ENCODE results near the gene SLC25A21. TPM values are rescaled to one million over a fixed set of nuclear protein-coding genes. Genes with fewer than 3 reads are reported as not detected.

Gene SLC25A21
- total RNA-seq, 2 experiments from 2014 or later: not detected

DNA sequence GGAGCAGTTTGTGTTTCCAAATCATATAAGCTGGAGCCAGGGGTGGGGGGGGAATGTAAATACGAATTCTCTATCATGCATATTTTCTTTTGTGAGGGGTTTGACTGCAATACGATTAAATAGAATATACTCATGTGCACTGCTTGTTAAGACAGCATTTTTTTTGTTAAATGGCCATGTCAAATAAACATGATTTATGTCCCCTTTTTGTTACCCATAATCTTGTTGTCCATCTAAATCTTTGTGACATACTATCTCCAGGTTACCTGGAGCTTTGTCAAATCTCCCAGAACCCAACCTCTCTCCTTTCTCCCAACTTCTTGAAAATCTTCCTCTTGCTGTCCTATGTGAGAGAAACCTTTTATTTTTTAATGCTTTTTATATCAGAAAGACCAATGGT, 233.1 kb downstream of the SLC25A21 start:
- POLR2A ChIA-PET: no interaction called here
- no peak for TF ChIP-seq CTCF (IDR thresholded peaks at IDR 0.05)
- CTCF ChIA-PET: no interaction called here
- intact Hi-C loops (cut with micrococcal nuclease): no loop called here
- DNase-seq (no peak), ATAC-seq (no peak)
- Mint-ChIP-seq H3K4me3 (no peak overlapping the region), H3K27me3 (peaks cover 2% of the 10 kb centered on the region), H3K36me3 (ENCODE audit: low read depth) (no peaks in the 10 kb centered on the region), H3K4me1 (ENCODE audit: low read depth) (no peaks in the 10 kb centered on the region), H3K9me3 (no peaks in the 10 kb centered on the region), H3K27ac (no peak overlapping the region)

- Mint-ChIP-seq H3K4me3 (no peak overlapping the region), H3K27me3 (no peaks in the 10 kb centered on the region), H3K27ac (no peak overlapping the region), H3K36me3 (ENCODE audit: low read depth) (no peaks in the 10 kb centered on the region), H3K4me1 (ENCODE audit: low read depth) (no peaks in the 10 kb centered on the region), H3K9me3 (no peaks in the 10 kb centered on the region)
- ChIA-PET POLR2A (no interaction called here), CTCF (no interaction called here)
- DNase-seq (no peak), ATAC-seq (no peak)
- no peak for TF ChIP-seq CTCF (IDR thresholded peaks at IDR 0.05)
- intact Hi-C loops (cut with micrococcal nuclease): no loop called here
Observed at GRCh38 chr14:36938678-36939077, 233.7 kb downstream of the SLC25A21 start.

DNA sequence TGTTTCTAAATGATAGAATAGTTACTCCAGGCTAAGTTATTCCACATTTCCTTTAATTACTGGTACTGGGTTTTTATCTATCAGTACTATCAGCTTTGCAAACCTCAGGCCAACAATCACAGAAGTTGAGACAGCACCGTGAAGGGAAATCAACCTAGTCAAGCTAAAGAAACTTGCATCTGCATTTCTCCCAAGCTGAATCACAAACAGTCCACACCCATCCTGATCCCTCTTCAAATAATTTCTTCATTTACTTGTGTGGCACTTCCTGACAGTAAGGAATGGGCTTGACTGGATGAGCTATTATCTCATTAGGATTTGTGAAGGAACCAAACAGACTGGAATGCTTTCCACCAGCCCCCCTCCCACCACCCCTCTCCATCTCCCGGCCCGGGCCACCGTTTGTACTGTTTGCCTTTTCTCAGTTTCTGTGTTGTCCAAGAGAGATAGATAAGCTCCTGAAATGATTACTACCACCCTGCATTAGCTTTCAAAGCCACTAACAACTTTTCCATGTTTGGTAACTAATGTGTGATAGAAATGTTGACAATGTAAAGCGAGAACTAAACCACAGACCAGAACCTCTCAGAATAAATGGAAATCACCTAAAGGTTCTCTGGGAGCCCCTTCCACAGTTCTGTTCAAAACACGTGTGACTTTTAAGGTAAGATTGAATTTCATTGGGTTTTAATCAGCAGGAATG, 236.3 kb downstream of the SLC25A21 start:
- no peaks in the 10 kb centered on the region for H3K36me3 Mint-ChIP-seq (ENCODE audit: low read depth)
- H3K27ac Mint-ChIP-seq: no peak overlapping the region
- H3K4me1 Mint-ChIP-seq (ENCODE audit: low read depth): no peaks in the 10 kb centered on the region
- no peak for ATAC-seq
- H3K27me3 Mint-ChIP-seq: peaks cover 2% of the 10 kb centered on the region
- intact Hi-C loops (cut with micrococcal nuclease): no loop called here
- H3K9me3 Mint-ChIP-seq: no peaks in the 10 kb centered on the region
- ChIA-PET POLR2A (no interaction called here), CTCF (no interaction called here)
- DNase-seq: no peak
- no peak for TF ChIP-seq CTCF (IDR thresholded peaks at IDR 0.05)
- no peak overlapping the region for H3K4me3 Mint-ChIP-seq

DNA sequence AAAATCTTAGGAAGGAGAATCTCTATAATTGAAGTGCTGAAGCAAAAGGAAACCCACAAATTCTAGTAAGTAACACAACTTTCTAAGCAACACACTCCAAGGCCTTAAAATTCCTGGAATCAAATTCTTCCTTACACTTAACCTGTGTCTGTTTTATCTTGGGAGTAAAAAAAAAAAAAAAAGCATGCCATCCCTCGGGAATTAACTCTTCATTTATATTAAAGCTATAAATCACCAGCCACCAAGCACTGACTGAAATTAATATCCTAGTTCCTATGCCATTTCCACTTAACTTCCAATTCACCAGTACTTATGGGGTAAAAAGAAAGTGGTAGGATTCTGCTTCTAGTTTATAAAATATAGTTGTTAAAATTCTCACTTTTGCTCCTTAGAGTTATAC, 238.1 kb downstream of the SLC25A21 start:
- ChIA-PET POLR2A (no interaction called here), CTCF (interaction anchor here (3.8 kb wide), 1 partner anchor 8 kb away, joined by 20 read pairs; no protein-coding TSS in a partner anchor)
- DNase-seq: no peak
- intact Hi-C loops (cut with micrococcal nuclease): no loop called here
- Mint-ChIP-seq H3K4me3 (no peak overlapping the region), H3K27me3 (peaks cover 2% of the 10 kb centered on the region), H3K36me3 (ENCODE audit: low read depth) (no peaks in the 10 kb centered on the region), H3K27ac (no peak overlapping the region), H3K9me3 (no peaks in the 10 kb centered on the region), H3K4me1 (ENCODE audit: low read depth) (no peaks in the 10 kb centered on the region)
- no peak for TF ChIP-seq CTCF (IDR thresholded peaks at IDR 0.05)
- no peak for ATAC-seq

GRCh38 chr14:36931791-36932190, 240.6 kb downstream of the SLC25A21 start:
- Mint-ChIP-seq H3K4me1 (ENCODE audit: low read depth) (no peaks in the 10 kb centered on the region), H3K27ac (no peak overlapping the region), H3K36me3 (ENCODE audit: low read depth) (no peaks in the 10 kb centered on the region), H3K9me3 (peaks cover 2% of the 10 kb centered on the region), H3K27me3 (peaks cover 2% of the 10 kb centered on the region), H3K4me3 (no peak overlapping the region)
- ATAC-seq (no peak), DNase-seq (no peak)
- ChIA-PET POLR2A (no interaction called here), CTCF (interaction anchor here (3.8 kb wide), 1 partner anchor 11 kb away, joined by 20 read pairs; no protein-coding TSS in a partner anchor)
- no peak for TF ChIP-seq CTCF (IDR thresholded peaks at IDR 0.05)
- intact Hi-C loops (cut with micrococcal nuclease): no loop called here

Measured in activated CD8-positive, alpha-beta T cell treated with anti-CD3 and anti-CD28 coated beads for 36 hours (primary cell).